Glutamatergic neuron (in vitro differentiated cells): ENCODE results near the gene BEST1. TPM values are rescaled to one million over a fixed set of nuclear protein-coding genes. Genes with fewer than 3 reads are reported as not detected.
A peak's percentile ranks its signal among the peaks of the same experiment; 100 is the strongest.

Experiments used
- DNase-seq: peaks from one replicate; pipeline ENCODE4 v3.0.0; 2022
- H3K27ac Mint-ChIP-seq: one replicate; pipeline ENCODE4 v1.8.0; 2020; ENCODE audit warnings: mild to moderate bottlenecking, mixed read lengths, inconsistent platforms; ENCODE audit not compliant: unreplicated experiment
- H3K27me3 Mint-ChIP-seq: one replicate; pipeline ENCODE4 v1.8.0; 2020; ENCODE audit warnings: mild to moderate bottlenecking, moderate library complexity, mixed read lengths, inconsistent platforms; ENCODE audit not compliant: unreplicated experiment
- H3K36me3 Mint-ChIP-seq: one replicate; pipeline ENCODE4 v1.8.0; 2020; ENCODE audit warnings: mild to moderate bottlenecking, mixed read lengths, inconsistent platforms; ENCODE audit not compliant: unreplicated experiment
- H3K4me1 Mint-ChIP-seq: one replicate; pipeline ENCODE4 v1.8.0; 2020; ENCODE audit warnings: mild to moderate bottlenecking, low read depth, mixed read lengths, inconsistent platforms; ENCODE audit not compliant: unreplicated experiment
- H3K4me3 Mint-ChIP-seq: one replicate; pipeline ENCODE4 v1.8.0; 2020; ENCODE audit warnings: mild to moderate bottlenecking, mixed read lengths, inconsistent platforms; ENCODE audit not compliant: unreplicated experiment
- H3K9me3 Mint-ChIP-seq: one replicate; pipeline ENCODE4 v1.8.0; 2020; ENCODE audit warnings: mild to moderate bottlenecking, moderate library complexity, mixed read lengths, inconsistent platforms; ENCODE audit not compliant: unreplicated experiment
- total RNA-seq: library from RNA; stranded (reverse); fragmentation: NEBNext Ultra II Directional; extraction: Animal tissue kit (Norgen Biotek cat#: 25700); gene quantifications from one replicate; pipeline ENCODE4 v1.2.1, GENCODE V29; 2021; ENCODE audit not compliant: unreplicated experiment
- TF ChIP-seq, protein P1 (sequence below): fragments of 200-600 bp; sonication (generic); IDR thresholded peaks from one replicate; pipeline ENCODE4 v1.5.0; 2021; ENCODE audit not compliant: partially characterized antibody, unreplicated experiment

Gene BEST1
- total RNA-seq, 1 donor from 2014 or later: 4.6 TPM

GRCh38 chr11:61968758-61969390, 18.7 kb downstream of the BEST1 start:
- Mint-ChIP-seq H3K9me3 (peaks cover 8% of the 10 kb centered on the region), H3K27ac (peak overlapping the region; percentile 96), H3K36me3 (peaks cover 3% of the 10 kb centered on the region), H3K27me3 (peaks cover 10% of the 10 kb centered on the region), H3K4me3 (peak overlapping the region; percentile 85), H3K4me1 (peaks cover 23% of the 10 kb centered on the region)
- DNase-seq: no peak
- TF ChIP-seq, protein P1, sequence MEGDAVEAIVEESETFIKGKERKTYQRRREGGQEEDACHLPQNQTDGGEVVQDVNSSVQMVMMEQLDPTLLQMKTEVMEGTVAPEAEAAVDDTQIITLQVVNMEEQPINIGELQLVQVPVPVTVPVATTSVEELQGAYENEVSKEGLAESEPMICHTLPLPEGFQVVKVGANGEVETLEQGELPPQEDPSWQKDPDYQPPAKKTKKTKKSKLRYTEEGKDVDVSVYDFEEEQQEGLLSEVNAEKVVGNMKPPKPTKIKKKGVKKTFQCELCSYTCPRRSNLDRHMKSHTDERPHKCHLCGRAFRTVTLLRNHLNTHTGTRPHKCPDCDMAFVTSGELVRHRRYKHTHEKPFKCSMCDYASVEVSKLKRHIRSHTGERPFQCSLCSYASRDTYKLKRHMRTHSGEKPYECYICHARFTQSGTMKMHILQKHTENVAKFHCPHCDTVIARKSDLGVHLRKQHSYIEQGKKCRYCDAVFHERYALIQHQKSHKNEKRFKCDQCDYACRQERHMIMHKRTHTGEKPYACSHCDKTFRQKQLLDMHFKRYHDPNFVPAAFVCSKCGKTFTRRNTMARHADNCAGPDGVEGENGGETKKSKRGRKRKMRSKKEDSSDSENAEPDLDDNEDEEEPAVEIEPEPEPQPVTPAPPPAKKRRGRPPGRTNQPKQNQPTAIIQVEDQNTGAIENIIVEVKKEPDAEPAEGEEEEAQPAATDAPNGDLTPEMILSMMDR: no peak

DNA sequence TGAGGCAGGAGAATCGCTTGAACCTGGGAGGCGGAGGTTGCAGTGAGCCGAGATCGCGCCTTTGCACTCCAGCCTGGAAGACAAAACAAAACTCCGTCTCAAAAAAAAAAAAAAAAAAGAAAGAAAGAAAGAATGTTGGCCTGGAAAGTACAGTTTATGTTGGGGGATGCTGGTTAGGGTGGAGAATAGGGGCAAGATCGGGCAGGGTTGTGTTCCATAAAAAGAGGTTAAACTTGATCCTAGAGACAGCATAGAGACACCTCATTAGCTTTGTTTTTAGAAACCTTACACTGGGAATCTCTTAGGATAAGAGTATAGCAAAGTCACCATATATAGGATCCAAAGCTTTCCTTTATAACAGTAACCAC, 19.2 kb downstream of the BEST1 start:
- TF ChIP-seq, protein P1: no peak
- DNase-seq: no peak
- Mint-ChIP-seq H3K27ac (peak overlapping the region; percentile 50), H3K4me3 (no peak overlapping the region), H3K4me1 (peaks cover 23% of the 10 kb centered on the region), H3K9me3 (peaks cover 8% of the 10 kb centered on the region), H3K36me3 (no peaks in the 10 kb centered on the region), H3K27me3 (peaks cover 10% of the 10 kb centered on the region)

GRCh38 chr11:61969838-61970662, 19.9 kb downstream of the BEST1 start:
- Mint-ChIP-seq H3K27me3 (peaks cover 10% of the 10 kb centered on the region), H3K4me3 (no peak overlapping the region), H3K4me1 (peaks cover 24% of the 10 kb centered on the region), H3K36me3 (no peaks in the 10 kb centered on the region), H3K9me3 (peaks cover 8% of the 10 kb centered on the region), H3K27ac (no peak overlapping the region)
- no peak for DNase-seq
- TF ChIP-seq, protein P1: no peak

- TF ChIP-seq, protein P1: no peak
- peak; percentile 65 for DNase-seq
- Mint-ChIP-seq H3K9me3 (peaks cover 5% of the 10 kb centered on the region), H3K27ac (peak overlapping the region; percentile 31), H3K27me3 (peaks cover 7% of the 10 kb centered on the region), H3K4me3 (peak overlapping the region; percentile 25), H3K4me1 (peaks cover 19% of the 10 kb centered on the region), H3K36me3 (no peaks in the 10 kb centered on the region)
Observed at GRCh38 chr11:61971248-61972111, 21.3 kb downstream of the BEST1 start.
